HEK293 (cell line): ENCODE data around the gene PYGM.

Experiments
- BCL11A ChIP-seq: fragments of 450-650 bp; formaldehyde crosslinking; IDR thresholded peaks from 2 replicates; pipeline ENCODE4 v1.5.1; 2016; ENCODE audit warnings: low read depth, missing biosample characterization, missing genetic modification characterization
- GLI4 ChIP-seq: fragments of 450-650 bp; formaldehyde crosslinking; IDR thresholded peaks from 2 replicates; pipeline ENCODE4 v1.5.1; 2016; ENCODE audit warnings: missing biosample characterization, missing genetic modification characterization
- HOXA7 ChIP-seq: sonication (generic); formaldehyde crosslinking; IDR thresholded peaks from 2 replicates; pipeline ENCODE4 v1.8.1; 2022; ENCODE audit warnings: missing genetic modification reagents, borderline replicate concordance
- IKZF3 ChIP-seq: fragments of 450-650 bp; IDR thresholded peaks from 2 replicates; pipeline ENCODE4 v1.5.0; 2018; ENCODE audit warnings: missing biosample characterization, mild to moderate bottlenecking, missing genetic modification characterization, moderate library complexity
- INSM2 ChIP-seq: fragments of 450-650 bp; formaldehyde crosslinking; IDR thresholded peaks from 2 replicates; pipeline ENCODE4 v1.5.1; 2016; ENCODE audit warnings: missing biosample characterization, missing genetic modification characterization
- KLF9 ChIP-seq: fragments of 450-650 bp; formaldehyde crosslinking; IDR thresholded peaks from 2 replicates; pipeline ENCODE4 v1.5.1; 2016; ENCODE audit warnings: missing biosample characterization, missing genetic modification characterization, low read depth
- SALL2 ChIP-seq: fragments of 450-650 bp; formaldehyde crosslinking; IDR thresholded peaks from 2 replicates; pipeline ENCODE4 v1.5.0; 2017; ENCODE audit warnings: missing biosample characterization, mild to moderate bottlenecking, missing genetic modification characterization, borderline replicate concordance
- SCRT1 ChIP-seq: fragments of 450-650 bp; formaldehyde crosslinking; IDR thresholded peaks from 2 replicates; pipeline ENCODE4 v1.5.1; 2016; ENCODE audit warnings: missing biosample characterization, missing genetic modification characterization, borderline replicate concordance
- SP3 ChIP-seq: fragments of 450-650 bp; formaldehyde crosslinking; IDR thresholded peaks from 2 replicates; pipeline ENCODE4 v1.5.1; 2016; ENCODE audit warnings: missing biosample characterization, missing genetic modification characterization
- WT1 ChIP-seq: fragments of 450-650 bp; formaldehyde crosslinking; IDR thresholded peaks from 2 replicates; pipeline ENCODE4 v1.5.1; 2016; ENCODE audit warnings: missing biosample characterization, missing genetic modification characterization
- ZBTB48 ChIP-seq: fragments of 450-650 bp; formaldehyde crosslinking; IDR thresholded peaks from 2 replicates; pipeline ENCODE4 v1.5.1; 2016; ENCODE audit warnings: missing biosample characterization, missing genetic modification characterization
- ZEB2 ChIP-seq: fragments of 450-650 bp; formaldehyde crosslinking; IDR thresholded peaks from 2 replicates; pipeline ENCODE4 v1.5.1; 2016; ENCODE audit warnings: missing biosample characterization, missing genetic modification characterization
- ZNF138 ChIP-seq: fragments of 450-650 bp; formaldehyde crosslinking; IDR thresholded peaks from 2 replicates; pipeline ENCODE4 v1.5.1; 2016; ENCODE audit warnings: missing biosample characterization, missing genetic modification characterization, borderline replicate concordance
- ZNF157 ChIP-seq: fragments of 450-650 bp; formaldehyde crosslinking; IDR thresholded peaks from 2 replicates; pipeline ENCODE4 v1.5.1; 2016; ENCODE audit warnings: missing biosample characterization, missing genetic modification characterization
- ZNF174 ChIP-seq: fragments of 450-650 bp; formaldehyde crosslinking; IDR thresholded peaks from 2 replicates; pipeline ENCODE4 v1.5.0; 2017; ENCODE audit warnings: missing biosample characterization, mild to moderate bottlenecking, missing genetic modification characterization
- ZNF280C ChIP-seq: fragments of 450-650 bp; formaldehyde crosslinking; IDR thresholded peaks from 2 replicates; pipeline ENCODE4 v1.5.1; 2016; ENCODE audit warnings: missing biosample characterization, missing genetic modification characterization
- ZNF335 ChIP-seq: fragments of 450-650 bp; formaldehyde crosslinking; conservative IDR thresholded peaks from 2 replicates; pipeline ENCODE4 v1.5.1; 2016; ENCODE audit warnings: missing biosample characterization, missing genetic modification characterization
- ZNF423 ChIP-seq: fragments of 450-650 bp; formaldehyde crosslinking; IDR thresholded peaks from 2 replicates; pipeline ENCODE4 v1.5.1; 2016; ENCODE audit warnings: missing biosample characterization, missing genetic modification characterization
- ZNF488 ChIP-seq: fragments of 450-650 bp; formaldehyde crosslinking; IDR thresholded peaks from 2 replicates; pipeline ENCODE4 v1.5.1; 2016; ENCODE audit warnings: missing biosample characterization, missing genetic modification characterization
- ZNF560 ChIP-seq: fragments of 450-650 bp; formaldehyde crosslinking; IDR thresholded peaks from 2 replicates; pipeline ENCODE4 v1.5.1; 2017; ENCODE audit warnings: missing biosample characterization, missing genetic modification characterization, borderline replicate concordance
- ZNF571 ChIP-seq: fragments of 450-650 bp; formaldehyde crosslinking; IDR thresholded peaks from 2 replicates; pipeline ENCODE4 v1.5.0; 2017; ENCODE audit warnings: missing biosample characterization, missing genetic modification characterization
- ZNF596 ChIP-seq: fragments of 450-650 bp; IDR thresholded peaks from 2 replicates; pipeline ENCODE4 v1.5.0; 2018; ENCODE audit warnings: missing biosample characterization, mild to moderate bottlenecking, missing genetic modification characterization, moderate library complexity
- ZNF629 ChIP-seq: fragments of 450-650 bp; formaldehyde crosslinking; IDR thresholded peaks from 2 replicates; pipeline ENCODE4 v1.5.1; 2017; ENCODE audit warnings: missing biosample characterization, missing genetic modification characterization
- ZNF677 ChIP-seq: fragments of 450-650 bp; IDR thresholded peaks from 2 replicates; pipeline ENCODE4 v1.5.0; 2018; ENCODE audit warnings: missing biosample characterization, mild to moderate bottlenecking, missing genetic modification characterization, moderate library complexity
- ZXDB ChIP-seq: fragments of 450-650 bp; formaldehyde crosslinking; IDR thresholded peaks from 2 replicates; pipeline ENCODE4 v1.5.1; 2016; ENCODE audit warnings: missing biosample characterization, missing genetic modification characterization
- TF ChIP-seq, protein P1 (sequence below): fragments of 450-650 bp; formaldehyde crosslinking; IDR thresholded peaks from 2 replicates; pipeline ENCODE4 v1.5.1; 2016; ENCODE audit warnings: missing biosample characterization, missing genetic modification characterization
- TF ChIP-seq, protein P2 (sequence below): fragments of 450-650 bp; formaldehyde crosslinking; IDR thresholded peaks from 2 replicates; pipeline ENCODE4 v1.5.0; 2017; ENCODE audit warnings: missing biosample characterization, missing genetic modification characterization, borderline replicate concordance
- TF ChIP-seq, protein P3 (sequence below): fragments of 450-650 bp; formaldehyde crosslinking; IDR thresholded peaks from 2 replicates; pipeline ENCODE4 v1.5.1; 2016; ENCODE audit warnings: missing biosample characterization, missing genetic modification characterization

Gene PYGM

DNA sequence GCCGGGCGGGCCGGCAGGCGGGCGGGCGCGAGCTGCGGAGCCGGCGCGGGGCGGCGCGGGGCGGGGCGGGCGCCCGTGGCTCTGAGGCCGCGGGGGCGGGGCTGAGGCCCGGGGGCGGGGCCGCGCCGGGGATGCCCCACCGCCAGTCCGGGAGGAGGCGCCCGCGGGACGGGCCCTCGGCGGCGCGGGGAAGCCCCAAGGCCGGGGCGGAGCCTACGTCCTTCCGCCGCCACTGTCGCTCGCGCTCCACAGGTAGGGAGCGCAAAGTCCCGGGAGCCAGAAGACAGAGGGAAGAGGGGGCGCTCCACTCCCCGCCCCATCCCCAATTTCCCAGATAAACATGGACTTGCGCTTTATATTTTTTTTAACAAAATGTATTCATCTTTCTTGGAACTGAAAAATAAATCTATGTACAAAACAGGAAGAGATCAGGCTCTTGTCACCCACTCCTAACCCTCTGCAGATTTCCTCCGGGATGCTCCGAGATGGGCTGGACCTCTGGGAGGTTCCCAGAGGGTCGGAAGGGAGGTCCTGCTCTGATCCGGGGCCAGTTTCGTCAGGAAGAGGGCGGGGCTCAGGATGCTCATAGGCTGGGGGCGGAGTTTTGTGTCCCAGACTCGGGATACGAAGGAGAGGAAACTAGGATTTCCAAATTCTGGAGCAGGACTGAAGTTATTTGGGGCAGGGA lies 43.5 kb upstream of the PYGM start, which contains the start of gene MAP4K2 (continued):
- TF ChIP-seq ZXDB (tag by site-specific recombination) = peak; percentile 25; the same call in 1 of the 2 replicates
- peak; percentile 85 for TF ChIP-seq ZNF335
- TF ChIP-seq ZNF423 (tag by site-specific recombination) = no peak
- no peak for TF ChIP-seq ZNF280C
- TF ChIP-seq, protein P1, sequence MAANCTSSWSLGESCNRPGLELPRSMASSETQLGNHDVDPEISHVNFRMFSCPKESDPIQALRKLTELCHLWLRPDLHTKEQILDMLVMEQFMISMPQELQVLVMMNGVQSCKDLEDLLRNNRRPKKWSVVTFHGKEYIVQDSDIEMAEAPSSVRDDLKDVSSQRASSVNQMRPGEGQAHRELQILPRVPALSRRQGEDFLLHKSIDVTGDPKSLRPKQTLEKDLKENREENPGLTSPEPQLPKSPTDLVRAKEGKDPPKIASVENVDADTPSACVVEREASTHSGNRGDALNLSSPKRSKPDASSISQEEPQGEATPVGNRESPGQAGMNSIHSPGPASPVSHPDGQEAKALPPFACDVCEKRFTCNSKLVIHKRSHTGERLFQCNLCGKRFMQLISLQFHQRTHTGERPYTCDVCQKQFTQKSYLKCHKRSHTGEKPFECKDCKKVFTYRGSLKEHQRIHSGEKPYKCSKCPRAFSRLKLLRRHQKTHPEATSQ (tag by site-specific recombination) = no peak
- no peak for TF ChIP-seq ZNF596
- no peak for TF ChIP-seq ZNF174 (tag by site-specific recombination)
- TF ChIP-seq GLI4 (tag by site-specific recombination) = no peak
- TF ChIP-seq ZNF157 (tag by site-specific recombination) = no peak
- TF ChIP-seq IKZF3 (tag by site-specific recombination) = peak; percentile 87
- TF ChIP-seq, protein P2, sequence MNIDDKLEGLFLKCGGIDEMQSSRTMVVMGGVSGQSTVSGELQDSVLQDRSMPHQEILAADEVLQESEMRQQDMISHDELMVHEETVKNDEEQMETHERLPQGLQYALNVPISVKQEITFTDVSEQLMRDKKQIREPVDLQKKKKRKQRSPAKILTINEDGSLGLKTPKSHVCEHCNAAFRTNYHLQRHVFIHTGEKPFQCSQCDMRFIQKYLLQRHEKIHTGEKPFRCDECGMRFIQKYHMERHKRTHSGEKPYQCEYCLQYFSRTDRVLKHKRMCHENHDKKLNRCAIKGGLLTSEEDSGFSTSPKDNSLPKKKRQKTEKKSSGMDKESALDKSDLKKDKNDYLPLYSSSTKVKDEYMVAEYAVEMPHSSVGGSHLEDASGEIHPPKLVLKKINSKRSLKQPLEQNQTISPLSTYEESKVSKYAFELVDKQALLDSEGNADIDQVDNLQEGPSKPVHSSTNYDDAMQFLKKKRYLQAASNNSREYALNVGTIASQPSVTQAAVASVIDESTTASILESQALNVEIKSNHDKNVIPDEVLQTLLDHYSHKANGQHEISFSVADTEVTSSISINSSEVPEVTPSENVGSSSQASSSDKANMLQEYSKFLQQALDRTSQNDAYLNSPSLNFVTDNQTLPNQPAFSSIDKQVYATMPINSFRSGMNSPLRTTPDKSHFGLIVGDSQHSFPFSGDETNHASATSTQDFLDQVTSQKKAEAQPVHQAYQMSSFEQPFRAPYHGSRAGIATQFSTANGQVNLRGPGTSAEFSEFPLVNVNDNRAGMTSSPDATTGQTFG = no peak
- TF ChIP-seq INSM2 = no peak
- TF ChIP-seq WT1 (tag by site-specific recombination) = no peak
- no peak for TF ChIP-seq HOXA7 (CRISPR knock-in tag)
- TF ChIP-seq SP3 = peak; percentile 79
- TF ChIP-seq SALL2 (tag by site-specific recombination) = no peak
- TF ChIP-seq ZEB2 (tag by site-specific recombination) = peak; percentile 57; the same call in 1 of the 2 replicates
- TF ChIP-seq ZNF138 (tag by site-specific recombination) = no peak
- TF ChIP-seq ZNF677 (tag by site-specific recombination) = no peak
- TF ChIP-seq SCRT1 = peak; percentile 76
- TF ChIP-seq, protein P3, sequence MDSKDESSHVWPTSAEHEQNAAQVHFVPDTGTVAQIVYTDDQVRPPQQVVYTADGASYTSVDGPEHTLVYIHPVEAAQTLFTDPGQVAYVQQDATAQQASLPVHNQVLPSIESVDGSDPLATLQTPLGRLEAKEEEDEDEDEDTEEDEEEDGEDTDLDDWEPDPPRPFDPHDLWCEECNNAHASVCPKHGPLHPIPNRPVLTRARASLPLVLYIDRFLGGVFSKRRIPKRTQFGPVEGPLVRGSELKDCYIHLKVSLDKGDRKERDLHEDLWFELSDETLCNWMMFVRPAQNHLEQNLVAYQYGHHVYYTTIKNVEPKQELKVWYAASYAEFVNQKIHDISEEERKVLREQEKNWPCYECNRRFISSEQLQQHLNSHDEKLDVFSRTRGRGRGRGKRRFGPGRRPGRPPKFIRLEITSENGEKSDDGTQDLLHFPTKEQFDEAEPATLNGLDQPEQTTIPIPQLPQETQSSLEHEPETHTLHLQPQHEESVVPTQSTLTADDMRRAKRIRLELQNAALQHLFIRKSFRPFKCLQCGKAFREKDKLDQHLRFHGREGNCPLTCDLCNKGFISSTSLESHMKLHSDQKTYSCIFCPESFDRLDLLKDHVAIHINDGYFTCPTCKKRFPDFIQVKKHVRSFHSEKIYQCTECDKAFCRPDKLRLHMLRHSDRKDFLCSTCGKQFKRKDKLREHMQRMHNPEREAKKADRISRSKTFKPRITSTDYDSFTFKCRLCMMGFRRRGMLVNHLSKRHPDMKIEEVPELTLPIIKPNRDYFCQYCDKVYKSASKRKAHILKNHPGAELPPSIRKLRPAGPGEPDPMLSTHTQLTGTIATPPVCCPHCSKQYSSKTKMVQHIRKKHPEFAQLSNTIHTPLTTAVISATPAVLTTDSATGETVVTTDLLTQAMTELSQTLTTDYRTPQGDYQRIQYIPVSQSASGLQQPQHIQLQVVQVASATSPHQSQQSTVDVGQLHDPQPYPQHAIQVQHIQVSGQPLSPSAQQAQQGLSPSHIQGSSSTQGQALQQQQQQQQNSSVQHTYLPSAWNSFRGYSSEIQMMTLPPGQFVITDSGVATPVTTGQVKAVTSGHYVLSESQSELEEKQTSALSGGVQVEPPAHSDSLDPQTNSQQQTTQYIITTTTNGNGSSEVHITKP (tag by site-specific recombination) = peak; percentile 95
- TF ChIP-seq ZBTB48 (tag by site-specific recombination) = no peak
- TF ChIP-seq ZNF488 (tag by site-specific recombination) = no peak
- TF ChIP-seq KLF9 = peak; percentile 26; the same call in 1 of the 2 replicates
- no peak for TF ChIP-seq BCL11A (tag by site-specific recombination)
- peak; percentile 38; the same call in 1 of the 2 replicates for TF ChIP-seq ZNF629
- no peak for TF ChIP-seq ZNF571 (tag by site-specific recombination)
- TF ChIP-seq ZNF560 (tag by site-specific recombination) = no peak
